Right lobe of liver (tissue), 6 donors: ENCODE measurements around the gene CELF2. TPM values are rescaled to one million over a fixed set of nuclear protein-coding genes. Genes with fewer than 3 reads are reported as not detected.

ENCODE experiments used
- ATAC-seq, 4 donors: fragments of 200-7000 bp; cut with Tn5 transposase; one replicate each; pipeline ENCODE4 v1.9.1; 2020; ENCODE audit warnings: mild to moderate bottlenecking in 4 of 4, moderate library complexity in 4 of 4
- DNase-seq, 3 donors: peaks; one replicate each; pipeline ENCODE4 v3.0.0-alpha.2; 2020
- H3K27ac ChIP-seq, 3 donors: fragments of 200-600 bp; one replicate each; pipeline ENCODE4 v1.8.0; 2022
- H3K27me3 ChIP-seq, 2 donors: fragments of 200-600 bp; one replicate each; pipeline ENCODE4 v1.8.0; 2022
- H3K36me3 ChIP-seq, 4 donors: fragments of 200-600 bp; sonication (generic) in 1 of 4; one replicate each; pipeline versions ENCODE4 v1.5.1 to v1.8.0; 2017 to 2022; ENCODE audit warnings: control low read depth in 1 of 4
- H3K4me1 ChIP-seq, 4 donors: fragments of 200-600 bp; sonication (generic) in 1 of 4; one replicate each; pipeline versions ENCODE4 v1.5.1 to v1.8.0; 2017 to 2022; ENCODE audit warnings: control low read depth in 1 of 4
- H3K4me3 ChIP-seq, 3 donors: fragments of 200-600 bp; one replicate each; pipeline ENCODE4 v1.8.0; 2022
- H3K9me3 ChIP-seq, 4 donors: fragments of 200-600 bp; sonication (generic) in 1 of 4; one replicate each; pipeline versions ENCODE4 v1.5.1 to v1.8.0; 2017 to 2022; ENCODE audit warnings: control low read depth in 1 of 4
- POLR2A ChIP-seq: fragments of 450-650 bp; IDR thresholded peaks from one replicate; pipeline ENCODE4 v1.6.1; 2017; ENCODE audit warnings: antibody characterized with exemption, mild to moderate bottlenecking
- WGBS: methylation state at CpG from one replicate; pipeline ENCODE4 v1.1.6; 2018; ENCODE audit warnings: low coverage, low lambda C conversion rate; ENCODE audit not compliant: insufficient coverage; ENCODE audit errors: missing lambda C conversion rate; 5-methylcytosine and 5-hydroxymethylcytosine counted together
- intact Hi-C, 2 donors: fragments of 100-400 bp; cut with DNase I; formaldehyde crosslinking; loops; one replicate each; pipeline versions ENCODE4 v1.11.2 to v1.14.1; 2022
- total RNA-seq, 6 experiments: library from RNA; depleted of rRNA in 2 of 6; stranded (reverse); fragments of >200 nt in 2 of 6; fragmentation: NEBNext Ultra II Directional in 3 of 6; extraction: Animal tissue kit (Norgen Biotek cat#: 25700) in 3 of 6; gene quantifications; one replicate each; pipeline versions ENCODE4 v1.1.0 to v1.2.4, GENCODE V29; 2016 to 2023
- TF ChIP-seq, protein P1 (sequence below), 4 donors: fragments of 200-600 bp in 3 of 4; fragments of 450-650 bp in 1 of 4; IDR thresholded peaks; one replicate each; pipeline versions ENCODE4 v1.5.1 to v1.8.0; 2016 to 2022; ENCODE audit warnings: antibody characterized with exemption in 4 of 4, mild to moderate bottlenecking in 2 of 4
- donor health status: DM: no; HTN: yes; CAD: no.
- donor health status: DM: no; HTN: no; CAD: no.
- donor health status: DM: no; HTN: no; CAD: no.
- donor health status: DM: no; HTN: yes; CAD: no.
- donor health status: DM: no; HTN: yes; CAD: no.

The CELF2 gene
- total RNA-seq, 6 experiments from 2014 or later: 2.4 to 6.2 (median 3.7) TPM

DNA sequence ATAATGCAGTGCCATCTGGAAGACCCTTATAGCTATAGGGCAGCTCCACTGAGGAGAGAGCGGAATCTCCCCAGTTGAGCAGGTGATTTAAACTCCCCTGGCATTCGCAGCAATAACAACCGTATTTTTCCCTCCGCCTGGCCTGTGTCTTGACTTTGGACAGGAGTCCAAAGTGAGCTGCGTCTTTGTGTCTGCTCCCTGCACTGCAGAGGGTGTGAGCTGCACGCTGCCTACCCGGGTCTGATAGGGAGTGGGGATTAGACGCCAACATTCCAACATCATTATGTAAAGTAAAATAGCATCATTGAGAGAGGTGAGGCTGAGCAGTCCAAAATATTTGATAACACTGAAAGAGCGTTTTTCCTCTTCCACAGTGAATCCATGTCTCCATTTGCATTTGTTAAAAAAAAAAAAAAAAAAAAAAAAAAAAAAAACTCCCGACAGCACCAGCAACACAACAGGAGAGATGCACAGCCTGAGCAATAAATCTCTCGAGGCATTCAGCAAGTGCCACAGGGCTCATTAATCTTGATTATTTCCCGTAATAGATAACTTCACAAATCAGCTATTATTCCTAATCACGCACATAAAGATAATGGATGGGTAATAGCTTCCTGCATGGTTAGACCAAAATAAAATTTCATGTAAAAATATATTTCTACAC lies 68.6 kb downstream of the CELF2 start:
- Histone ChIP-seq H3K4me3 (no peak overlapping the region), H3K27ac (no peak overlapping the region), H3K9me3 (no peaks in the 10 kb centered on the region), H3K4me1 (no peaks in the 10 kb centered on the region), H3K27me3 (no peaks in the 10 kb centered on the region), H3K36me3 (no peaks in the 10 kb centered on the region)
- DNase-seq: no peak
- intact Hi-C loops: no loop called here
- TF ChIP-seq, protein P1, sequence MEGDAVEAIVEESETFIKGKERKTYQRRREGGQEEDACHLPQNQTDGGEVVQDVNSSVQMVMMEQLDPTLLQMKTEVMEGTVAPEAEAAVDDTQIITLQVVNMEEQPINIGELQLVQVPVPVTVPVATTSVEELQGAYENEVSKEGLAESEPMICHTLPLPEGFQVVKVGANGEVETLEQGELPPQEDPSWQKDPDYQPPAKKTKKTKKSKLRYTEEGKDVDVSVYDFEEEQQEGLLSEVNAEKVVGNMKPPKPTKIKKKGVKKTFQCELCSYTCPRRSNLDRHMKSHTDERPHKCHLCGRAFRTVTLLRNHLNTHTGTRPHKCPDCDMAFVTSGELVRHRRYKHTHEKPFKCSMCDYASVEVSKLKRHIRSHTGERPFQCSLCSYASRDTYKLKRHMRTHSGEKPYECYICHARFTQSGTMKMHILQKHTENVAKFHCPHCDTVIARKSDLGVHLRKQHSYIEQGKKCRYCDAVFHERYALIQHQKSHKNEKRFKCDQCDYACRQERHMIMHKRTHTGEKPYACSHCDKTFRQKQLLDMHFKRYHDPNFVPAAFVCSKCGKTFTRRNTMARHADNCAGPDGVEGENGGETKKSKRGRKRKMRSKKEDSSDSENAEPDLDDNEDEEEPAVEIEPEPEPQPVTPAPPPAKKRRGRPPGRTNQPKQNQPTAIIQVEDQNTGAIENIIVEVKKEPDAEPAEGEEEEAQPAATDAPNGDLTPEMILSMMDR (IDR thresholded peaks at IDR 0.05): no peak
- no peak for ATAC-seq
- WGBS: 55% methylated on average over 12 of the region's 13 CpGs

DNA sequence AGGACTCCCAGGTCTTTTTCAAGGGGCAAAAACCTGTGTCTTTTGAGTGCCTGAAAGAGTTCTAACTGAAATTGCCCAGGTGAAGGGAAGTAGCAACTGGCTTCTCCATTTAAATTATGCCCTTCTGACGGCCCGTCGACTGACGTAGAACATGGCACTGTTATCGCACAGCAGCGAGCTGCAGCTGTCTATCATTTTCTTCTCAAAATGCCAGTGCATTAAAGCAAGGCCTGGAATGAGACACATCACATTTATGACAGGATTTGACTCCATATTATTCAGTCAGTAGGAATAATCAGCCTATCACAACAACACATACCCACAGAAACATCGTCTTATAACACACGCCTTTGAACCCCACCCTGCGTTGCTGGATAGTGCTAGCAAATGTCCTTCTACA lies 69.7 kb downstream of the CELF2 start:
- H3K4me1 ChIP-seq: no peaks in the 10 kb centered on the region
- WGBS: 79% methylated on average over 3 of the region's 9 CpGs
- ATAC-seq (no peak), DNase-seq (no peak)
- H3K27me3 ChIP-seq: no peaks in the 10 kb centered on the region
- intact Hi-C loops: no loop called here
- TF ChIP-seq, protein P1 (IDR thresholded peaks at IDR 0.05): no peak
- no peak for TF ChIP-seq POLR2A
- no peak overlapping the region for H3K27ac ChIP-seq
- H3K4me3 ChIP-seq: no peak overlapping the region
- no peaks in the 10 kb centered on the region for H3K9me3 ChIP-seq
- H3K36me3 ChIP-seq: no peaks in the 10 kb centered on the region

DNA sequence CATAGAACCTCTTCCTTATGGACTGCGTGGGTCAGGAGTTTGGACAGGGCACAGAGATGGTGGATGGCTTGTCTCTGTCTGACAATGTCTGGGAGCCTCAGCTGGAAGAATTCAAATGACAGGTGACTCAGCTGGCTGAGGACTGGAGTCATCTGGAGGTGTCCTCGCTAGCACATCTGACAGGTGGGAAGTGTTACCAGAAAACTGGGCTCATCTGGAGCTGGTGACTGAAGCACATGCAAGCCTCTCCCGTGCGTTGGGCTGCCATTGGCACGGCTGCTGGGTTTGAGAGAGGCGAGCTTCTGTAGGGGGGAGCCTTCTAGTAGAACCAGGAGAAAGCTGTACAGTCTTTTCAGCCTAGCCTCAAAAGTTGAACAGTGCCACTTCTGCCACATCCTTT lies 71.0 kb downstream of the CELF2 start:
- no peaks in the 10 kb centered on the region for H3K36me3 ChIP-seq
- no peak overlapping the region for H3K4me3 ChIP-seq
- WGBS: 60% methylated on average over 1 of the region's 6 CpGs
- DNase-seq (no peak), ATAC-seq (no peak)
- no peak overlapping the region for H3K27ac ChIP-seq
- intact Hi-C loops: no loop called here
- TF ChIP-seq, protein P1 (IDR thresholded peaks at IDR 0.05): no peak
- TF ChIP-seq POLR2A: no peak
- no peaks in the 10 kb centered on the region for H3K4me1 ChIP-seq
- no peaks in the 10 kb centered on the region for H3K9me3 ChIP-seq
- H3K27me3 ChIP-seq: no peaks in the 10 kb centered on the region

DNA sequence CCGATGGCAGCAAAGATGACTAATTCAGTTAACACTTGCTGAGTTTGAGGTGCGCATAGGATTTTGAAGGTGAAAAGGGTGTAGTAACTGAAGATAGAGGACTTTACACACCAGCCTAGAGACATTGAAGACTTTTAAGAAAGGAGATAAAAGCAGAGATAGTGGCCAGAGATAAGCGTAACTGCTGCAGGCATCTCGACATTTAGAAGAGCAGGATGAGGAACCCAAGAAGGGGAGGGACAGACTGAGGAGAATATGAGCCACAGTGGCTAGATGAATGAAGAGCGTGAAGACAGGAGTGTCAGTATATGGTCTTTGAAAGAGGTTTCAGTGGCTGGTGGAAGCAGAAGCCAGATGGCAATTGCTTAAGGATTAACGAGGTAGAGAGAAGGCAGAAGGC lies 71.6 kb downstream of the CELF2 start:
- Histone ChIP-seq H3K27me3 (no peaks in the 10 kb centered on the region), H3K27ac (no peak overlapping the region), H3K4me3 (no peak overlapping the region), H3K9me3 (no peaks in the 10 kb centered on the region), H3K4me1 (no peaks in the 10 kb centered on the region), H3K36me3 (no peaks in the 10 kb centered on the region)
- DNase-seq (no peak), ATAC-seq (no peak)
- TF ChIP-seq, protein P1 (IDR thresholded peaks at IDR 0.05): no peak
- TF ChIP-seq POLR2A: no peak
- intact Hi-C loops: no loop called here
- WGBS: 49% methylated on average over 6 of the region's 6 CpGs
